Activated T-cell treated with anti-CD3 and anti-CD28 coated beads for 48 hours (primary cell): ENCODE results near the gene CLDN11.

Source experiments
- DNase-seq: peaks from one replicate; pipeline ENCODE4 v3.0.0-alpha.2; 2020; ENCODE audit warnings: low read depth

CLDN11 gene

GRCh38 chr3:170471149-170471548, 52.5 kb downstream of the CLDN11 start:
- DNase-seq: no peak

GRCh38 chr3:170473358-170473757, 54.7 kb downstream of the CLDN11 start:
- DNase-seq: no peak

- DNase-seq: no peak
Observed at GRCh38 chr3:170475092-170475685, 56.5 kb downstream of the CLDN11 start.

GRCh38 chr3:170476291-170476690, 57.6 kb downstream of the CLDN11 start:
- no peak for DNase-seq

GRCh38 chr3:170477395-170477794, 58.7 kb downstream of the CLDN11 start:
- no peak for DNase-seq

GRCh38 chr3:170480111-170480510, 61.4 kb downstream of the CLDN11 start:
- no peak for DNase-seq

- no peak for DNase-seq
Observed at GRCh38 chr3:170482199-170482598, 63.5 kb downstream of the CLDN11 start.

GRCh38 chr3:170483485-170484262, 65.0 kb downstream of the CLDN11 start:
- DNase-seq: no peak
